ENCODE results near the gene ARHGEF17. TPM values are rescaled to one million over a fixed set of nuclear protein-coding genes. Genes with fewer than 3 reads are reported as not detected.
A peak's percentile ranks its signal among the peaks of the same experiment; 100 is the strongest.

Gene ARHGEF17
- total RNA-seq, 3 donors from 2014 or later: 7.6 to 75.8 (median 13.6) TPM

- DNase-seq (no peak), ATAC-seq (no peak)
- TF ChIP-seq CTCF (IDR thresholded peaks at IDR 0.05): no peak
- Histone ChIP-seq H3K4me3 (no peak overlapping the region), H3K4me1 (ENCODE audit: low read depth) (no peaks in the 10 kb centered on the region), H3K9me3 (no peaks in the 10 kb centered on the region), H3K36me3 (ENCODE audit: low read depth) (no peaks in the 10 kb centered on the region)
- intact Hi-C loops (cut with DNase I, micrococcal nuclease): no loop called here
Measured at GRCh38 chr11:73349633-73350032, 41.6 kb downstream of the ARHGEF17 start.

DNA sequence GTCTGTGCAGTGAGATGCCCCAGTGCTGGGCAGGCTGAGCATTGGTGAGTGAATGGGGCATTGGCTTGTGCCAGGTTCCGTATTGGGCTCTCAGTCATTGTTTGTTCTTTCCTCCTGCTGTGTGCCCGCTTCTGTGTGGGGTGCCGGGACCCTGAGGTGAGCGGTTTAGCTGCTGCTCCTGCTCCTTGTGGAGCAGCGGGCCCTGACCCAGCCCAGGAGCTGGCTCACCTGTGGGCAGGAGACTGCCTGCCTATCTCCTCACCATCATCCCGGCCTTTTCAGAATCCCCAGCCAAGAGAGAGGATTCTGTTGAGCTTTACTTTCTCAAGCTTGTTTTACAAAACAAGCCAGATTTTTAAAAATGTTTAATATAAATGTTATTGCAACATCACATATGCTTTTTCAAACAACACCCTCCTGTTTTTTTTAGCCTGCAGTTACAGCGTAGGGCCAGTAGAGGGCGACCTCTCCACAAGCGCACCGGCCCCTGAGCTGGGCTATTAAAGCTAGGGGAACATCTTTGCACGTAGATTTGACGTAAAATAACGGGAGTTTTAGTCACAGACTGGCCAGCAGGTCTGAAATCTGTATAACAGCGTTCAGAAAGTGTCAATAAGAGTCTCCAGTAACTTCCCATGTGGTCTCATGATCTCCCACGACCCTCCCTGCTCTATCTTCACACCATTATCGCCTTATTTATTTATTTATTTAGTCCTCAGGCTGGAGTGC, 43.0 kb downstream of the ARHGEF17 start:
- peak; percentile 98 for TF ChIP-seq CTCF (IDR thresholded peaks at IDR 0.05)
- Histone ChIP-seq H3K4me3 (no peak overlapping the region), H3K36me3 (ENCODE audit: low read depth) (no peaks in the 10 kb centered on the region), H3K9me3 (no peaks in the 10 kb centered on the region), H3K4me1 (ENCODE audit: low read depth) (no peaks in the 10 kb centered on the region)
- DNase-seq (peak in 2 of 3 donors; percentile 45 to 53), ATAC-seq (peak; percentile 87)
- intact Hi-C loops (cut with DNase I, micrococcal nuclease): no loop called here

DNA sequence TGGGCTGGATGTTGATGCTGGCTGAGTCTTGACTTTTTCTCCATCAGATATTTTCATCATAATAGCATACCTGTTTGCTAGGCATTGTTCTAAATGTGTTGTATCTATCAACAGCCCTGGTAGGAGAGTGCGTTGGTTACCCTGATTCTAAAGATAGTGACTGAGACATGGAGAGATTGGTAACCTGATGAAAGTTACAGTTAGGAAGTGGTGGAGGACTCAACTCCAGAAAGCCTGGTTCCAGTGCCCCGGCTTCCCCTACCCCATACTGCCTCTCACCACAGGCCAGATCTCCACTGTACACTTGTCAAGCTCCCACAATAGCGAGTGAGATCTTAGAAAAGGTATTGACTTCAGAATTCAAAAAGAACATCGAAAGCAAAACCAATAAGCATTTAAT, 45.3 kb downstream of the ARHGEF17 start:
- TF ChIP-seq CTCF (IDR thresholded peaks at IDR 0.05): no peak
- no peaks in the 10 kb centered on the region for H3K36me3 ChIP-seq (ENCODE audit: low read depth)
- intact Hi-C loops (cut with DNase I, micrococcal nuclease): no loop called here
- no peaks in the 10 kb centered on the region for H3K4me1 ChIP-seq (ENCODE audit: low read depth)
- no peaks in the 10 kb centered on the region for H3K9me3 ChIP-seq
- no peak for DNase-seq
- no peak for ATAC-seq
- no peak overlapping the region for H3K4me3 ChIP-seq

DNA sequence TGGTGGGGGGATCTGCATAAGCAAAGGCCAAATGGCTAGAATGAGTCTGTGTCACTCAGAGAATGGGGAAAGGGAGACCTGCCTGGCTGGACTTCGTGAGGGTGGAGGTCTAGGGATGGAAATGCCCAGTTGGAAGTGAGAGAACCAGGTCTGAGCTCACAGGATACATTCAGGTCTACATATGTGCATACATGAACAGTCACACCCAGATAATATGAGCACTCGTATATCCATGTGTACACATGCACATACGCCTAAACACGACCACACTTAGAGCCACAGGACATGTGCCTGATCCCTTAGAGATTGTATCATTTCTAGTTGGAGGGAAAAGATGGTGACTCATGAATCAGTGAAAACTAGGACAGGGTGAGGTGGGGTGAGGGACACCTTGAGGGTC, 47.0 kb downstream of the ARHGEF17 start:
- Histone ChIP-seq H3K36me3 (ENCODE audit: low read depth) (no peaks in the 10 kb centered on the region), H3K9me3 (no peaks in the 10 kb centered on the region), H3K4me1 (ENCODE audit: low read depth) (no peaks in the 10 kb centered on the region), H3K4me3 (no peak overlapping the region)
- no peak for TF ChIP-seq CTCF (IDR thresholded peaks at IDR 0.05)
- intact Hi-C loops (cut with DNase I, micrococcal nuclease): no loop called here
- ATAC-seq (no peak), DNase-seq (no peak)

- Histone ChIP-seq H3K36me3 (ENCODE audit: low read depth) (no peaks in the 10 kb centered on the region), H3K4me1 (ENCODE audit: low read depth) (no peaks in the 10 kb centered on the region), H3K4me3 (no peak overlapping the region), H3K9me3 (no peaks in the 10 kb centered on the region)
- no peak for TF ChIP-seq CTCF (IDR thresholded peaks at IDR 0.05)
- no peak for DNase-seq
- intact Hi-C loops (cut with DNase I, micrococcal nuclease): no loop called here
- ATAC-seq: no peak
Measured at GRCh38 chr11:73356979-73357860, 49.1 kb downstream of the ARHGEF17 start.
